ENCODE results near the gene DOK1. TPM values are rescaled to one million over a fixed set of nuclear protein-coding genes. Genes with fewer than 3 reads are reported as not detected.

Gene DOK1
- total RNA-seq, 1 donor, result 9.9 TPM

DNA sequence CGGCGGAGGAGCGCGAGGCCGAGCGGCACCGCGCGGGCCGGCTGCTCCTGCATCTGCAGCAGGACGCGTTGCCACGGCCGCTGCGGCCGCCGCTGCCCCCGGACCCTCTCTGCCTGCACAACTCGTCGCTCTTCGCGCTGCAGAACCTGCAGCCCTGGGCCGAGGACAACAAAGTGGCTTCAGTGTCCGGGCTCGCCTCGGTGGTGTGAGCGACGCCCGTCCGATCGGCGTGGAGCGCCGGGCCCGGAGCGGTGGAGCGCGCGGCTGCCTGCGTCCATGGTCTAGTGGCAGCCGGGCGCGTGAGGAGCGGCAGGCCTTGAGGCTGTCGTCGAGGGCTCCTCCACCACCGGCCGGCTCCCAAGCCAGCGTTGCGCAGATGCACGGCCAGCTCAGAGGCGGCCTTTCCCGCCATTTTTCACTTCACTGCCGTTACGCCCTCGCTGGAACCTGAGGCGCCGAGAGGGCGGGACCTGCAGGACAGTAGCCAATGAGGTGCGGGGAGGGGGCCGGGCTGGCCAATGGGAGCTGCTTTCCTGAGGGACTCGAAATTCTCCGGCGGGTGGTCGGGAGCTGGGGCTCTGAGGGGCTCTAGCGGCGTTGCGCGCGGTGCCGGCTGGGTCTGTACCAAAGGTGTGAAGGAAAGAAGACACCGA lies 38.4 kb upstream of the DOK1 start:
- no peak overlapping the region for H3K4me3 ChIP-seq (ENCODE audit: low read depth, low read length)
- DNase-seq (ENCODE audit: low read depth), result peak; percentile 40

GRCh38 chr2:74516650-74517049 lies 37.9 kb upstream of the DOK1 start:
- DNase-seq (ENCODE audit: low read depth), result no peak
- no peak for TF ChIP-seq CTCF (IDR thresholded peaks at IDR 0.05; ENCODE audit: insufficient read depth, low read depth, low read length)
- no peak overlapping the region for H3K4me3 ChIP-seq (ENCODE audit: low read depth, low read length)

More for the DNA sequence above, 38.4 kb upstream of the DOK1 start:
- TF ChIP-seq CTCF (IDR thresholded peaks at IDR 0.05; ENCODE audit: insufficient read depth, low read depth, low read length), result no peak

DNA sequence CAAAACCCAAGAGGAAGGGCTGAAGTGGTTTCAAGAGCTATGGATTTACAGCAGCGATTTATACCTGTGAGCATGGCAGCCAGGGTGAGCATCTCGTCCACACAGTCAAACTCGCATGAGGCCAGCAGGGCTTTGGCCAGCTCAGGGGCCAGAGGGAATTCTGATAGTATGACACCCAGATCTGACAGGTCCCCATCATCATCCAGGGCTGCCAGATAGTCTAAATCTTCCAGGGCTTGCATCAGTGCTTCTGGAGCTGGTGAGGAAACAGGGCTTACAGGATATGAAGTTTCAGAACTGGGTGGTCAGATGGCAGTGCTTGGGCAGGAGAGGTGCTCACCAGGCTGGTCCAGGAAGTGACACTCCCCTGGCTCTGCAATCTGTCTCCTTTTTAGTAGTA lies 32.0 kb upstream of the DOK1 start:
- TF ChIP-seq CTCF (IDR thresholded peaks at IDR 0.05; ENCODE audit: insufficient read depth, low read depth, low read length), result no peak
- no peak for DNase-seq (ENCODE audit: low read depth)
- no peak overlapping the region for H3K4me3 ChIP-seq (ENCODE audit: low read depth, low read length)

- TF ChIP-seq CTCF (IDR thresholded peaks at IDR 0.05; ENCODE audit: insufficient read depth, low read depth, low read length), result no peak
- no peak for DNase-seq (ENCODE audit: low read depth)
- no peak overlapping the region for H3K4me3 ChIP-seq (ENCODE audit: low read depth, low read length)
These were observed 30.5 kb upstream of the DOK1 start for GRCh38 chr2:74524005-74524404.

- DNase-seq (ENCODE audit: low read depth), result no peak
- no peak overlapping the region for H3K4me3 ChIP-seq (ENCODE audit: low read depth, low read length)
- TF ChIP-seq CTCF (IDR thresholded peaks at IDR 0.05; ENCODE audit: insufficient read depth, low read depth, low read length), result no peak
These were observed 29.4 kb upstream of the DOK1 start for GRCh38 chr2:74524955-74525716.

DNA sequence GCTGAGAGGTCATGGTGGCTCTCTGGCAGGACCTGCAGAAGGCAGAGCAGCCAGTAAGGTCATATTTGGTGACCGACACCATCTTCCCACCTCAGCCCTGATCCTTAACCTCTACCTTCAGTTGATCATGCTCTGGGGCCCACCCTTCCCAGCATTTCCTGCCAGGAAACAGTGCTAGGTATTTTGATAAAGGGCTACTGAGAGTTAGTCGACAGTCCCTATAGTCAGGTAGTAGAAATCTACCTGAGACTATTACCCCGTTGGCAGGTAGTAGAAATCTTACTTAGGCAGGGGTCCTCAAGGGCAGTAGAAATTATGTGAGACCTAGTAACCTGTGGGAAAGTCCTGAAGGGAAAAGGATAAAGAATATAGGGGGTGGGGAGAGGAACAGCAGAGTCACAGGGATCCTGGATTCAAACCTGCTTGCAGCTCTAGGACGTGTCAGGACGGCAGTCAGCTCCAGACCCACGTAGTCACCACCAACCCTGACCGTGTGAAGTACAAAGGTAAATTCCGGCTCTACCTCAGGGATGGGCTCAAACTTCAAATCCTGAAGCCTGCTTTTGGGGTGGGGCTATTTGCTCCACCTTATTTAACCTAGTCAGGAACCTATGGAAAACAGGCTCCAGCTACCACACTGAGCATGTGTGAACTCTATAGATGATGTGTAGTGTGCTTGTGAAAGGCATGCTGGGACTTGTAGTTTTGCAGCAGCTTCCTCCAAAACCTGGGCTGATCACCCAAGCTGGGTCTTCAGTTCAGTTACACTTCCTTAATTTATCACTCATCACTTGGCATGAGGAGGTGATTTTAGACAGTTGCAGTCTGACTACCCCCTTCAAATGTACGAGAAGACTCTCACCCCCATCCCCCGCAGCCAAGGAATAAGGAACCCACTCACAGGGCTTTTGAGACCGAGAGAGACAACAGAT lies 28.5 kb upstream of the DOK1 start, which contains the start of gene DQX1:
TSS of gene DQX1 (minus strand) at position 515 of the 932 bp plus-strand sequence. CDS start at position 13, 502 bp downstream.
- no peak within 1 kb of the TSS for H3K4me3 ChIP-seq (ENCODE audit: low read depth, low read length)
- no peak for TF ChIP-seq CTCF (IDR thresholded peaks at IDR 0.05; ENCODE audit: insufficient read depth, low read depth, low read length)
- DNase-seq (ENCODE audit: low read depth), result peak; percentile 38
